ENCODE results near the gene FGF11.
"Not testable (repeated sequence)": the region's sequence is repeated elsewhere in the genome, so short reads cannot be mapped to it uniquely, and the experiment has no call there.

FGF11 gene

GRCh38 chr17:7475764-7476422, 36.6 kb downstream of the FGF11 start:
- peak overlapping the region; percentile 95 for H3K27ac ChIP-seq

GRCh38 chr17:7476494-7476893, 37.2 kb downstream of the FGF11 start:
- H3K27ac ChIP-seq: peak overlapping the region; percentile 95
- peak; percentile 73 for DNase-seq (ENCODE audit: low read depth, low spot score)

More at GRCh38 chr17:7475764-7476422, 36.6 kb downstream of the FGF11 start:
- DNase-seq (ENCODE audit: low read depth, low spot score): no peak

GRCh38 chr17:7476951-7477350, 37.6 kb downstream of the FGF11 start:
- H3K27ac ChIP-seq: peak overlapping the region; percentile 95
- no peak for DNase-seq (ENCODE audit: low read depth, low spot score)

GRCh38 chr17:7477392-7478275, 38.3 kb downstream of the FGF11 start:
- DNase-seq (ENCODE audit: low read depth, low spot score): no peak
- peak overlapping the region; percentile 95 for H3K27ac ChIP-seq

GRCh38 chr17:7478276-7479212, 39.2 kb downstream of the FGF11 start:
- peak overlapping the region; percentile 95 for H3K27ac ChIP-seq
- no peak for DNase-seq (ENCODE audit: low read depth, low spot score)

GRCh38 chr17:7479213-7480088, 40.1 kb downstream of the FGF11 start, which contains the start of gene ZBTB4:
ZBTB4 (minus strand) TSS chr17:7479631; CDS start chr17:7466801, 12,830 bp downstream.
- DNase-seq (ENCODE audit: low read depth, low spot score): no peak
- peak within 1 kb of the TSS; percentile 95 for H3K27ac ChIP-seq

GRCh38 chr17:7480089-7480384, 40.7 kb downstream of the FGF11 start:
- DNase-seq (ENCODE audit: low read depth, low spot score): no peak
- peak overlapping the region; percentile 95 for H3K27ac ChIP-seq

- peak within 1 kb of the TSS; percentile 95 for H3K27ac ChIP-seq
- DNase-seq (ENCODE audit: low read depth, low spot score): not testable (repeated sequence)
Observed at GRCh38 chr17:7481275-7481674, 42.0 kb downstream of the FGF11 start, which contains the start of gene SLC35G6. SLC35G6 (plus strand) TSS chr17:7481446; CDS start chr17:7481517, 71 bp downstream.

GRCh38 chr17:7481842-7482741, 42.8 kb downstream of the FGF11 start:
- H3K27ac ChIP-seq; DNase-seq (ENCODE audit: low read depth, low spot score): not testable (repeated sequence)

GRCh38 chr17:7482742-7483088, 43.4 kb downstream of the FGF11 start:
- peak overlapping the region; percentile 87 for H3K27ac ChIP-seq

GRCh38 chr17:7483255-7484066, 44.1 kb downstream of the FGF11 start:
- peak overlapping the region; percentile 87 for H3K27ac ChIP-seq
- DNase-seq (ENCODE audit: low read depth, low spot score): peak; percentile 65

More at GRCh38 chr17:7482742-7483088, 43.4 kb downstream of the FGF11 start:
- DNase-seq (ENCODE audit: low read depth, low spot score): not testable (repeated sequence)

GRCh38 chr17:7484067-7484918, 45.0 kb downstream of the FGF11 start, which contains the start of gene POLR2A:
POLR2A (plus strand) TSS chr17:7484366.
- peak within 1 kb of the TSS; percentile 87 for H3K27ac ChIP-seq
- peak; percentile 80 for DNase-seq (ENCODE audit: low read depth, low spot score)

GRCh38 chr17:7484919-7485377, 45.6 kb downstream of the FGF11 start:
- no peak for DNase-seq (ENCODE audit: low read depth, low spot score)
- peak overlapping the region; percentile 87 for H3K27ac ChIP-seq

- no peak for DNase-seq (ENCODE audit: low read depth, low spot score)
- peak overlapping the region; percentile 87 for H3K27ac ChIP-seq
Observed at GRCh38 chr17:7486181-7486580, 46.9 kb downstream of the FGF11 start.

- no peak overlapping the region for H3K27ac ChIP-seq
- no peak for DNase-seq (ENCODE audit: low read depth, low spot score)
Observed at GRCh38 chr17:7490144-7490543, 50.8 kb downstream of the FGF11 start.

- H3K27ac ChIP-seq: no peak overlapping the region
Observed at GRCh38 chr17:7491583-7491982, 52.3 kb downstream of the FGF11 start.

More at GRCh38 chr17:7491583-7491982, 52.3 kb downstream of the FGF11 start:
- DNase-seq (ENCODE audit: low read depth, low spot score): no peak
